GM21447 (cell line): ENCODE results near the gene IL13.
"Not testable (repeated sequence)": the region's sequence is repeated elsewhere in the genome, so short reads cannot be mapped to it uniquely, and the experiment has no call there.

Experiments
- ATAC-seq: cut with Tn5 transposase; IDR thresholded peaks from one replicate; pipeline ENCODE4 v1.9.1; 2021; ENCODE audit not compliant: unreplicated experiment

Gene IL13

DNA sequence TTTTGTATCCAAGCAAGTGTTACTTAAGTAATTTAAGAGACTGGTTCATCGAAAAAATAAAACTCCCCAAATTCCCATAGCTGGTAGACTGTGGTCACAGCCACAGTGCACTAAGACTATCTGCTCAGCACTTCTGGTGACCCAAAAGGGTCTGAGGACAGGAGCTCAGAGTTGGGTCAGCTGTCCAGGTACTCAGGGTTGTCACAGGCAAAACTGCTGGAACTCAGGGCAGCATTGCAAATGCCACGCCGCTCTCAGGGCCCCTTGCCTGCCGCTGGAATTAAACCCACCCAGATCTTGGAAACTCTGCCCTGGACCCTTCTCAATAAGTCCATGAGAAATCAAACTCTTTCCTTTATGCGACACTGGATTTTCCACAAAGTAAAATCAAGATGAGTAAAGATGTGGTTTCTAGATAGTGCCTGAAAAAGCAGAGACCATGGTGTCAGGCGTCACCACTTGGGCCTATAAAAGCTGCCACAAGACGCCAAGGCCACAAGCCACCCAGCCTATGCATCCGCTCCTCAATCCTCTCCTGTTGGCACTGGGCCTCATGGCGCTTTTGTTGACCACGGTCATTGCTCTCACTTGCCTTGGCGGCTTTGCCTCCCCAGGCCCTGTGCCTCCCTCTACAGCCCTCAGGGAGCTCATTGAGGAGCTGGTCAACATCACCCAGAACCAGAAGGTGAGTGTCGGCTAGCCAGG lies at the start of gene IL13:
Gene IL13, plus strand, starts transcription at position 498 of the 705 bp plus-strand sequence. Its CDS starts 14 bp downstream, at position 512.
- no peak for ATAC-seq

DNA sequence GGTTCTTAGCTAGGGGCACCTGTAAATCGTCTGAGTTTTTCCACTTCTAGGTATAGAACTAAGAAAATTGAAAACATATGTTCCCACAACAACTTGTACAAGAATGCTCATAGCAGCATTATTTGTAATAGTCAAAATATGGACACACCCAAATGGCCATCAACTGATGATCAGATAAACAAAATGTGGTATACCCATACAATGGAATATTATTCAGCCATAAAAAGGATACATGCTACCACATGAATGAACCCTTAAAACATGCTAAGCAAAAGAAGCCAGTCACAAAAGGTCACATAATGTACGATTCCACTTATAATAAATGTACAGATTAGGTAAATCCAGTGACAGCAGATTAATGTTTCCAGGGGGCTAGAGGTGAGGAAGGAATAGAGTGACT lies 46.0 kb upstream of the IL13 start:
- no peak for ATAC-seq

DNA sequence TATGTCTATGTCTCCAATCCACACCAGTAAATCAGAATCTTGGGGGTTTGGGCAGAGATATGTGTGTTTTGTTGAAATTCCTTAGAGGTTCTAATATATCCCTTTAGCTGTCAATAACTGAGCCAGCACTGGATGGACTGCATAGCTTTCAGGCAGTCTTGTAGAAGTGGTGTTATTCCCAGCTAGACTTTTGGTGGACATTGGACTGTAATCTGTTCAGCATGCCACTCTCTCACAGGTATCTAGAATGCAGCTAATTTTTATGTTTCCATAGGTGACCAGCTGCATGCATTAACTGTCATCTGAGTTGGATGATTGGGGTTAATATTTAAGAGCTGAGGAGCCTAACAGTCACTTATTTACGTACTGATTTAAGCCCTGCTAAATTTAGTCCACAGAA lies 45.1 kb upstream of the IL13 start:
- no peak for ATAC-seq

DNA sequence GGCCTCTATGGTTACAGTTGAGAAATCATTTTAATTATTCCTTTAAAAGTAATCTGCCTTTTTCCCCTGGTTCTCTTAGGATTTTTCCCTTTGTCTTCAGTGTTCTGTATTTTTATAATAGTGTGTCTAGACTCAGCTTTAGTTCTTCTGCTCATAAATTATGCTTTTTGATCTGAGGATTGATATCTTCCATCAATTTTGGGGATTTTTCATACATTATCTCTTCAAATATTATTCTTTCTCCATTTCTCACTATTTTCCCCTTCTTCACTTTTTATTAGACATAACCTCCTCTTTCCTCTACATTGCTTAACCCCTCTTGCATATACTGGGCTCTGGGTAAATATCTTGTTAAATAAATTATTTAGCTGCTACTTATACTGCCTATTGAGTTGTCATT lies 36.3 kb upstream of the IL13 start:
- ATAC-seq = no peak

DNA sequence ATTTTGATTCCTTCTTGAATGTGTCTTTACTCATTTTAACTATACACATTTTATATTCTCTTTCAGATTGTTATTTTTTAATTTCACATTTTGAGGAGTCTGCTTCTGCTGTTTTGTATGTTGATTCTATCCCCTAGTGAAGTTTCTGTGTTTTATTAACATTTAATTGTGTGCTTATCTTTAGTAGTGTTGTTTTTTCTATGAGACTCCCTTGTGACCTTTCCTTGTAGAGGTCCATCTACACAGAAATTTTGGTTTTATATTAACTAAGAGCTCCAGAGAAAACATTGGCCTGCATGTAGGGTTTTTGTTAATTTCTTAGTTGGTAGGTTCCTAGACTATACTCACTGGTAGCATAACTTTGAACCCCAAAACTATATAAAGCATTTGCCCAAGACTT lies 35.4 kb upstream of the IL13 start:
- no peak for ATAC-seq

DNA sequence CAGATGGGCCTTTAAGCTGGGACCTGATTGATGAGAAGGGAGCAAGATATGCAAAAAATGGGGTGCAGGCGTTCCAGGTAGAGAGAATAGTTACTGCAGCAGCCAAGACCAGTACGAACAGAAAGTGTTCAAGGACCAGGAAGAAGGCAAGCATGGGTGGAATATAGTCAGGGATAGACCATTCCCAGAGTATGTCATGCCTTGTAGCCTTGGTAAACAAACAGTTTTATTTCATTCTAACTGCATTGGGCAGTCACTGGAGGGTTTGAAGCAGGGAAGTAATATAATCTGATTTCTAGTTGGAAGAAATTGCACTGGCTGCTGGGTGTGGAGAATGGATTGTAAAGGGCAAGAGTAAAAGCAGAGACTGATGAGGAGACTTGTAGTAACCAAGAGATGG lies 30.5 kb upstream of the IL13 start:
- no peak for ATAC-seq

DNA sequence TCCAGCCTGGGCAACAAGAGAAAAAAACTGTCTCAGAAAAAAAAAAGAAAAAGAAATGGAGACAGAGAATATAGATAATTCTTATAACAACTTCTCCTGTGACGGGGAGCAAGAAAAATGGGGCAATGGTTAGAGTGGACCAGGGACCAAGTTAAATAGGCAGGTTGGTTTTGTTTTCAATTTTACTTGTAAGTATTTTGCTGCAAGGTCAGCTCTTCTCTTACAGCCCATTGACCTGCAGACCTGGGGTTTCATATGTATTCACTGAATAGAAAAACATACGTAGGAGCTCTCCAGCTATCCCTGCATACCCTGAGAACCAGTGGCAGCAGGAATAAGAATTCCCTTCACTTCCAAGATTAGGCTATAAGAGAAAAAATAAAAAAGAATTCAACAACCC lies 29.2 kb upstream of the IL13 start:
- ATAC-seq = no peak

DNA sequence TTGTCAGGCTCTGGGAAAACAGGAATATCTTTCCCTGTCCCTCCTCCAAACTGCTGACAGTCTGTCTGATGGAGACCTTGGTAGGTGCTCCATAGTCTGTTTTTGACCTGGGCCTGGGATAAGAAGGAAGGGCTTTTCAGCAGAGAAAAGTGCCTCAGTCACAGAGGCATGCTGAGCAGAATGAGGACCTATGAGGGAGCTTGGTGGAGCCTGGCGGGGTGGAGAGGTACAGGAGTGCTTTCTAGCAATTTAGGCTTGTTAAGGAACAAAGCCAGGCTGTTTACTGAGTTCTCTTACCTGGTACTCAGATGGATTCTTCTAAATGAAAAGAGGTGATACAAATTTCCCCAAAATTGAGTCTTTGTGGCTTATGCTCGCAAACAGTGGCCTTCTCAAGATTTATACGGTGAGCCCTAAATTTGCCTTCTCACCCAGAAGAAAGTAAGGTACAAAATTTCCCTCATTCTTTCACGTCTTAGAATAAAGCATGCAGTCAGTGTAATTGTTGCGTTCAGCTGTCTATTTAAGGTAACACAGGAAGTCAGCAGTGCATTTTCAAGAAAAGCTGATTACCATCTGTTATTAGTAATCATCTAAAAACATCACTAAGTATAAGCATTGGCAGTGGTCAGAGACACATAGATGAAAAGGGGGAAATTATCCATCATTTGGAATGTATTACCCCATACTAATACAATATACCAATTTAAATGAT lies 28.6 kb upstream of the IL13 start:
- ATAC-seq = peak; percentile 63

DNA sequence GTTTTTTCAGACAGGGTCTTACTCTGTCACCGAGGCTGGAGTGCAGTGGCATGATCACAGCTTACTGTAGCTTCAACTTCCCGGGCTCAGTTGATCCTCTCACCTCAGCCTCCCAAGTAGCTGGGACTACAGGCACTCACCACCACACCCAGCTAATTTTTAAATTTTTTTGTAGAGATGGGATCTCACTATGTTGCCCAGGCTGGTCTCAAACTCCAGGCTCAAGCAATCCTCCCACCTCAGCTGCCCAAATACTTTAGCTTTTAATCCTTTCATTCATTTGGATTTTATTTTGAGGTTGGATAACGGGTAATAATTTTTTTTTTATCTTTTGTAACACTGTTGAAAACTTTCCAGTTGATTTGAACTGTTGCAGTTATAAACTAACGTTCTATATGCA lies 24.4 kb upstream of the IL13 start:
- not testable (repeated sequence) for ATAC-seq

DNA sequence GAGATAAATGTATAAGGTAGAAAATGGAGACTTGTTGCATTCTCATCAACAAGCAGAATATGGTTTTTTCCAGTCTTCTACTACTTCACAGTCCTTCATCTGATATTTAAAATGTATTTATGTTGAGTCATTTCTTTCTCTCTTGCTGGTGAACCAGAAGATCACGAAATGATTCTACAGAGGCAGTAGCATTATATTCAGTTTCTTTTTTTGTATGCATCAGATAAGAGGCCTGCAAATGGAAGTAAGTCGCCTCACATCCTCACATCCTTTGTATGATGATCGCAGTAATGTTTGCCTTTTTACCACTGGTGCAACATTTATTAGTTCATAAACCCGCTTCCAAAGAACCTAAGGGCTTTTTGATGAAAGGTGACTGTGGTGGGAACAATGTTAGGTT lies 22.1 kb upstream of the IL13 start:
- ATAC-seq = no peak

DNA sequence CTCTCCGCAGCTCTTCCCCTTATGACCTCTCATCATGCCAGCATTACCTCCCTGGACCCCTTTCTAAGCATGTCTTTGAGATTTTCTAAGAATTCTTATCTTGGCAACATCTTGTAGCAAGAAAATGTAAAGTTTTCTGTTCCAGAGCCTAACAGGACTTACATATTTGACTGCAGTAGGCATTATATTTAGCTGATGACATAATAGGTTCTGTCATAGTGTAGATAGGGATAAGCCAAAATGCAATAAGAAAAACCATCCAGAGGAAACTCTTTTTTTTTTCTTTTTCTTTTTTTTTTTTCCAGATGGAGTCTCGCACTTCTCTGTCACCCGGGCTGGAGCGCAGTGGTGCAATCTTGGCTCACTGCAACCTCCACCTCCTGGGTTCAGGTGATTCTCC lies 20.7 kb upstream of the IL13 start:
- ATAC-seq = no peak

DNA sequence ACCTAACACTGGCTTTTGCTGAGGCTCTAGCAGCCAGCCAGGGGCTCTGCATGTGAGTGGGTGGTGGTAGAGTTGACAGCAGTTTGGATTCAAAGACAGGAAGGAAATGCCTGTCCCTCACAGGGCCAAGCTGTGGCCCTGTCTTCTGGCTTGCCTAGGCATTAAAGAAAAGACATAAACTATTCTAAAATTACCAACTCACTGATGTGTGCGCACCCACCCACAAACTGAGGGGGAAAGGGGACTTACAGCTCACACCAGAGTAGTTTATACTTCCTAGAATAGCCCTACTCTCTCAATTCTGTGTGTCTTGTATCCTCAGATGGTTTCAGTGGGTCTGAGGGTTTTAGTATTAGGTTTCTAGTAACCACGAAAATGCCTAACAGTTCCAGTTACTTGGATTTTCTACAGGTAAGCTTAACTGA lies 18.3 kb upstream of the IL13 start:
- ATAC-seq = peak; percentile 72

DNA sequence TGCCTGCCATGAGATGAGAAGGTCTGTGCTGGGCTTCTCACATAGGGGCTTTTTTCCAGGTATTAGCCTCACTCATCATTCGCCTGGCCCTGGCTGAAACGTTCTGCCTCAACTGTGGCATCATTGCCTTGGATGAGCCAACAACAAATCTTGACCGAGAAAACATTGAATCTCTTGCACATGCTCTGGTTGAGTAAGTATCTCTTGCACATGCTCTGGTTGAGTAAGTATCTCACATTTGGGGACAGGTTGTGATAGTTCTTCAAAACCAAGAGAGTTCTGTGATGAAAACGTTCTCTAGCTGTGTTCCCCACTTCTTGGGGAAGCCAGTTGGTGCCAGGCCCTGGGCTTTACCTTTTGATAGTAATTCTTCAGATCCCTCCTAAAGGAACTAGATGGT lies 17.4 kb upstream of the IL13 start:
- no peak for ATAC-seq

DNA sequence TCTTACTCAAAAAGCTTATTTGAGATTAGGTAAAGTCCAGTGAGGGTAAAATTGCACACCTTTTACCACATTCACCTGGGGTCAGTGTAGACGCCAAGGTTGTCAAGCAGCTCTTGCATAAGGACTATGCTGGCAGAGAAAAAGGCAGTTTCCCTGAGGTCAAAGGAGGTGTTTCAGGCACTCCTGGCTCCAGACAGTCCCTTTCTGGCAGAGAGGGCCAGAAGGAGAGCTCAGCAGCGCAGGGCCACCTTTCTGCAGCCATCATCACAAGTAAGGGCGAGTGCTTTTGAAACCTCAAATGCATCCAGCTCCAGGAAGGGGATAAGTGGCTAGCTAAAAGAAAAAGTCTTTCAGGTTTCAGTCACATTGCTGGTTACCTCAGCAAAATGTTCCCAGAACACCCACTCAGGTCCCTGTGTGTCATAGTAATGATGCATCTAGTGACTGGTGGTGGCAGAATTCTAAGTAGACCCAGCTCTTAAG lies 16.7 kb upstream of the IL13 start:
- ATAC-seq = no peak

DNA sequence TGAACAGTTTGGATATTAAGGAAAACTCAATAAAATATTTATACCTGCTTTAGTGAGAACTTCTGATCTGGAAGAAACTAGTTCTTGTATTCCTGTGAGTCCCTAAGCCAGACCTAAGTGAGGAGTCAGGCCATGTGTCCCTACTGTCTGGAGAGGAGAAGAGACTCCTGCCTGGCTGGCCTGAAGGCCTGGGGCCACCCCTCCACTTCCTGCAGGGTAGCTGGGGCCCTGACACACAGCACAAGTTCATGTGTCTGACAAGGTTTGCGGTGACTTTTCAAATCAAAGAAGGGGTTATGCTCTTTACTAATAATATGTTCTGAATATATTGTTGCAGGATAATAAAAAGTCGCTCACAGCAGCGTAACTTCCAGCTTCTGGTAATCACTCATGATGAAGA lies 16.1 kb upstream of the IL13 start:
- ATAC-seq = no peak

DNA sequence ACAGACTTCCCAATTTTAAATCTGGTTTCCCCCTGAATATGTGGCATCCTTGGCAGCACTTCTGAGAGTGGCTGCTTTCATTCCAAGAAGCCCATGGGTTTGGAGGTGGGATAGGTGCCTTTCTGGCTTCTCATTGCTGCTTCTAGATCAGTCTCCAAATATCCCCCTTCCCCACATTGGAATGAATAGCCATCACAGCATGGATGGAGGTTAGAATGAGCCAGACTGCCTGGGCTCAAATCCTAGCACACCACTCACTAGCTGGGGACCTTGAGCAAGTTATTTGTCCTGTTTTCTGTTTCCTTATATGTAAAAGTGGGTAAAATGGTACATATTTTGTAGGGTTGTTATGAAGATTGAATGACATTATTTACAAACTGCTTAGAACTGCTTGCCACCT lies 13.8 kb upstream of the IL13 start:
- ATAC-seq = no peak

DNA sequence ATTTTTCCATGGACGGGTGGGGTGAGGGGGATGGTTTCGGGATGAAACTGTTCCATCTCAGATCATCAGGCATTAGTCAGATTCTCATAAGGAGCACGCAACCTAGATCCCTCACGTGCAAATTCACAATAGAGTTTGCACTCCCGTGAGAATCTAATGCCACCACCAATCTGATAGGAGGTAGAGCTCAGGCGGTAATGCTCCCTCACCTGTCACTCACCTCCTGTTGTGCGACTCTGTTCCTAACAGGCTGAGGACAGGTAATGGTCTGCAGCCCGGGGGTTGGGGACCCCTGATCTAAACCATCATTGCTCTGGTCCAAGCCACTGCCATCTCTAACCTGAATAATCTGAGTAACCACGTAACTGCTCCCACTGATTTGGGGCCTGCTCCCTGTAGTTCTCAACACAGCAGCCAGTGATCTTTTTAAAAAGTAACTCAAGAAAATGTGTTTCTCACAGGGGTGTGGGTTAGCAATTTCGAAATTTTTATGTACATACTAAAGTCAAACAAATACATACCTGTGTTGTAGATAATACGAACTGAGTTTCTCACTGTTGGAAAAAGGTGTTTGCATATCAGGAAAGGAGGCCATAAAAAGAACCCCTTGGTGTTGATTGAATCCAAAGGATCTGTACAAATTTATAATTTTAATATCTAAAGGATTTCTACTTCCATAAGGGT lies 11.2 kb upstream of the IL13 start:
- no peak for ATAC-seq

DNA sequence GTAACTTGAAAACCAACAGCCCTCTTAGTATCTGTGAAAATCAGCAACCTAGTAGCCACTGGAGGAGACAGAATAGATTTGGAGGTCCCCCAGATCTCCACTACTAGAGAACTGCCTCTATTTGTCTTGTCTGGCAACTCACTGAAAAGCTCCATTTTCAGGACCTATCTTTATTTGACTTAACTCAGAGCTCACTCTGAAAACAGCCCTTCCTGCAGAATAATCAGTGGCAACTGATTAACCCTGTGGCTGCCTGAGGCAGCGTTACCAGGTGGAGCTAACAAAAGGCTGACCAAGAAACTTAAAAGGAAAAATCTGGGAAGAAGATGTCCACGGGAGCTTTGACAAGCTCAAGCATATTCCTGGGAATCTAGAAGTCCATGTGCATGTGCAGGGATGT lies 10.5 kb upstream of the IL13 start:
- no peak for ATAC-seq

DNA sequence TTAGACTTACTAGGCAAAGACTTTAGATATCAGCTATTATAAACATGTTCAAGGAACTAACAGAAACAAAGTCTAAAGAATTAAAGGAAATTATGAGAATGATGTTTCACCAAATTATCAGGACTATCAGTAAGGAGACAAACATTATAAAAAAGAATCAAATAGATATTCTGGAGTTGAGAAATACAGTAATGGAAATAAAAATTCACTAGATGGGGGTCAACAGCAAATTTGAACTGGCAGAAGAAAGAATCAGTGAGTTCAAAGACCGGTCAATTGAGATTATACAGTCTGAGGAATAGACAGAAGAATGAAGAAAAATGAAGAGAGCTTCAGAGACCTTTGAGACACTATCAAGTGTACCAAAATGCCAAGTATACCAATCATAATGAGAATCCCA lies 9.6 kb upstream of the IL13 start:
- ATAC-seq = no peak

DNA sequence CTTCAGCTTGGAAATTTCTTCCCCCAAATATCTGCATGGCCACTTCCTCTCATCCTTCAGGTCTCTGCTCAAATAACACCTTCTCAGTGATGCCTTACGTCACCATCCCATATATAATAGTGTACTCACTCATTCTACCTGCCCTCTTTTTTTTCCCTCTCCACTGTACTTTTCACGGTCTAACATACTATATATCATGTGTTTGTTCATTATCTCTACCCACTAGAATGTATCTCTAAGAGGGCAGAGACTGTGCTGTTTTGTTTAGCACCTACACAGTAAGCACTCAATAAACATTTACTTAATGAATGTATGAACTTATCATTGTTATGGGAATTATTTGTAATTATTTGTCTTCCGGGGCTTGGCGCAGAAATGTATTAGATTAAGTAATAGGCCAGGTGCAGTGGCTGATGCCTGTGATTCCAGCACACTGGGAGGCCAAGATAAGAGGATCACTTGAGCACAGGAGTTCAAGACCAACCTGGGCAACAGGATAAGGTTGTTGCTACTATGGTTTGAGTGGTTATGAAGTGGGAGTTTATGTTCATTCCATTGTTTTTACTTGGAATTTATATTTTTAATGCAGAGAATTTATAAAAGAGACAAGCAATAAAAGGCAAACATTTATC lies 6.0 kb upstream of the IL13 start:
- ATAC-seq = no peak

DNA sequence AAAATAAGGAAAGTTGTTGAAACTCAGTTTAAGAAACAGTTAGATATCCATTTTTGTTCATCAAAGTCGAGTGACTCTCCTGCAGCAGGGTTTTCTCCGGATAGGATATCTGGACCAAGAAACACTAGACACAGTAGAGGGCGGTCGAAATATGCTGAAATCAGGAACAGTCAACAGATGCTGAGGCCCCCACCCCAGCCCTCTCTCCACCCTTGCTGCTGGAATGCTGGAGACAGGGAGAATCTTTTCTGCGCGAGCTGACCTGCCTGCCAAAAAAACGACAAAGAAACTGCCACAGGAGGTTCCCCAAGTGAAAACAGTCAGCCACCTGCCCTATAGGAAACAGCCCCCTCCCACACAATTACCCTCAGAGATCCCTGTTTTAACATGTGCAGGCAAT lies 4.3 kb upstream of the IL13 start:
- ATAC-seq = no peak
